MCF 10A (cell line): ENCODE measurements around the gene SLC5A1. TPM values are rescaled to one million over a fixed set of nuclear protein-coding genes. Genes with fewer than 3 reads are reported as not detected.

Experiments
- BruUV-seq: library from RNA; stranded (reverse); fragments of 400-500 nt; replicated peaks from 2 replicates; lab custom pipeline; 2021; lab: Mats Ljungman, UMichigan
- CTCF ChIA-PET: fragments of 300-600 bp; sonication (Branson Sonifier 250); formaldehyde crosslinking; extraction: SDS; loops from one replicate; lab custom pipeline; 2021; ENCODE audit warnings: antibody characterized with exemption, inconsistent platforms; lab: Yijun Ruan, JAX
- POLR2A ChIA-PET: fragments of 300-600, 350-650 bp; sonication (Branson Sonifier 250); formaldehyde crosslinking; extraction: SDS; loops from one replicate; lab custom pipeline; 2020; ENCODE audit warnings: antibody characterized with exemption, inconsistent platforms; lab: Yijun Ruan, JAX
- DNase-seq: peaks from one replicate; pipeline ENCODE4 v3.0.0-alpha.2; 2018; ENCODE audit not compliant: unreplicated experiment
- H3K27ac Mint-ChIP-seq: one replicate; pipeline ENCODE4 v1.8.0; 2022; ENCODE audit warnings: mild to moderate bottlenecking, low read depth, mixed read lengths; ENCODE audit not compliant: unreplicated experiment
- H3K27me3 Mint-ChIP-seq: one replicate; pipeline ENCODE4 v1.8.0; 2022; ENCODE audit warnings: mixed read lengths; ENCODE audit not compliant: insufficient read depth, unreplicated experiment
- H3K36me3 Mint-ChIP-seq: one replicate; pipeline ENCODE4 v1.8.0; 2022; ENCODE audit warnings: mild to moderate bottlenecking, moderate library complexity, mixed read lengths; ENCODE audit not compliant: insufficient read depth, unreplicated experiment
- H3K4me1 Mint-ChIP-seq: one replicate; pipeline ENCODE4 v1.8.0; 2022; ENCODE audit warnings: mixed read lengths; ENCODE audit not compliant: insufficient read depth, unreplicated experiment
- H3K4me3 Mint-ChIP-seq: one replicate; pipeline ENCODE4 v1.8.0; 2022; ENCODE audit warnings: mild to moderate bottlenecking, moderate library complexity, mixed read lengths; ENCODE audit not compliant: unreplicated experiment
- H3K9me3 Mint-ChIP-seq: one replicate; pipeline ENCODE4 v1.8.0; 2022; ENCODE audit warnings: mixed read lengths; ENCODE audit not compliant: unreplicated experiment
- intact Hi-C: fragments of 100-400 bp; cut with micrococcal nuclease; formaldehyde crosslinking; loops from 2 replicates; pipeline ENCODE4 v1.14.1; 2022
- total RNA-seq: library from RNA; stranded (reverse); gene quantifications from 2 replicates; pipeline ENCODE4 v1.2.3, GENCODE V29; 2022
- TF ChIP-seq, protein P1 (sequence below): fragments of 200-600 bp; IDR thresholded peaks from one replicate; pipeline ENCODE4 v1.8.0; 2022; ENCODE audit warnings: antibody characterized with exemption, mild to moderate bottlenecking; ENCODE audit not compliant: unreplicated experiment

Gene SLC5A1
- total RNA-seq, 1 experiment from 2014 or later, result not detected

DNA sequence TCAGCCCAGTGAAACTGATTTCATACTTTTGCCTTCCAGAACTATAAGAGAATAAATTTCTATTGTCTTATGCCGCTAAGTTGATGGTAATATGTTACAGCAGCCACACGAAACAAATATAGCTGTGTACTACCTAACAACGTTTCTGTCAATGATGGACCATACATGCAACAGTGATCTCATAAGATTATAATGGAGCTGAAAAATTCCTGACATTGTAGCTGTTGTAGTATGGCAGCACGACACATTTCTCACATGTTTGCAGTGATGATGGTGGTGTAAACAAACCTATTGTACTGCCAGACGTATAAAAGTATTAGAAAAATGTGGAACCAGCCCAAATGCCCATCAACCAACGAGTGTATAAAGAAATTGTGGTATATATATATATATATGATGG is 5.8 kb upstream of the SLC5A1 start:
- Mint-ChIP-seq H3K27me3 (peaks cover 60% of the 10 kb centered on the region), H3K4me3 (no peak overlapping the region), H3K4me1 (no peaks in the 10 kb centered on the region), H3K9me3 (no peaks in the 10 kb centered on the region), H3K36me3 (no peaks in the 10 kb centered on the region), H3K27ac (no peak overlapping the region)
- DNase-seq, result no peak
- intact Hi-C loops, result no loop called here
- TF ChIP-seq, protein P1, sequence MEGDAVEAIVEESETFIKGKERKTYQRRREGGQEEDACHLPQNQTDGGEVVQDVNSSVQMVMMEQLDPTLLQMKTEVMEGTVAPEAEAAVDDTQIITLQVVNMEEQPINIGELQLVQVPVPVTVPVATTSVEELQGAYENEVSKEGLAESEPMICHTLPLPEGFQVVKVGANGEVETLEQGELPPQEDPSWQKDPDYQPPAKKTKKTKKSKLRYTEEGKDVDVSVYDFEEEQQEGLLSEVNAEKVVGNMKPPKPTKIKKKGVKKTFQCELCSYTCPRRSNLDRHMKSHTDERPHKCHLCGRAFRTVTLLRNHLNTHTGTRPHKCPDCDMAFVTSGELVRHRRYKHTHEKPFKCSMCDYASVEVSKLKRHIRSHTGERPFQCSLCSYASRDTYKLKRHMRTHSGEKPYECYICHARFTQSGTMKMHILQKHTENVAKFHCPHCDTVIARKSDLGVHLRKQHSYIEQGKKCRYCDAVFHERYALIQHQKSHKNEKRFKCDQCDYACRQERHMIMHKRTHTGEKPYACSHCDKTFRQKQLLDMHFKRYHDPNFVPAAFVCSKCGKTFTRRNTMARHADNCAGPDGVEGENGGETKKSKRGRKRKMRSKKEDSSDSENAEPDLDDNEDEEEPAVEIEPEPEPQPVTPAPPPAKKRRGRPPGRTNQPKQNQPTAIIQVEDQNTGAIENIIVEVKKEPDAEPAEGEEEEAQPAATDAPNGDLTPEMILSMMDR, result no peak
- ChIA-PET POLR2A (interaction anchor here (0.7 kb wide), 1 partner anchor 535 kb away, joined by 3 read pairs; no protein-coding TSS in a partner anchor), CTCF (interaction anchor here (1.1 kb wide), 1 partner anchor 14 kb away, joined by 3 read pairs; no protein-coding TSS in a partner anchor)
- BruUV-seq, result no TSS peak

DNA sequence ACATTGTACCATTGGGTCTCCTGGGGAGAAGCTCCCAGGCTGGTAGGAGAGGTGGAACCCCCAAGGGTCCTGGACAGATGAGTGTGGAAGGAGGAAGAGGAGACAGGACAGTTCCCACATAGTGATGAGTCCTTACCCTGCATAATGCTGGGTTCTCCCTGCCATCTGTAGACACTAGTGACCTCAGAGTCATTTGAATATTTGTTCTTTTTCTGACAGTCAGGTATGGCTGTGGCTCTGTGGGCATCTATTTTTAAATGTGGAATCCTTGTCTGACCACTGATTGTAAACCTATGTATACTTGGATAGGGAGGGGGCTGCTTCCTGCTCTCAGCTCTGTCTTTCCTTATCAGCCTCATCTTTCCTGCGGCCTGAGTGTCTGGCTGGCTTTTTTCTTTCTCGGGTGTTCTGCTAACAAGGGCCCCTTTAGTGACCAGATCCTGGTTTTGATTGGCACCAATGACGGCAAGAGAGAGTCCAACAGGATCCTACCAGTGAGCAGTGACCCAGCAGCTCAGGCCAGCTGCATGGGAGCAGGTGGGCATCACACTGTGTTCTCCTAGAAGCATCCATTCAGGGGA is 2.6 kb upstream of the SLC5A1 start:
- CTCF ChIA-PET, result interaction anchor here (0.6 to 1.5 kb wide), 7 partner anchors 8 to 69 kb away, joined by 3 to 4 read pairs (median 3); no protein-coding TSS in a partner anchor
- intact Hi-C loops, result no loop called here

DNA sequence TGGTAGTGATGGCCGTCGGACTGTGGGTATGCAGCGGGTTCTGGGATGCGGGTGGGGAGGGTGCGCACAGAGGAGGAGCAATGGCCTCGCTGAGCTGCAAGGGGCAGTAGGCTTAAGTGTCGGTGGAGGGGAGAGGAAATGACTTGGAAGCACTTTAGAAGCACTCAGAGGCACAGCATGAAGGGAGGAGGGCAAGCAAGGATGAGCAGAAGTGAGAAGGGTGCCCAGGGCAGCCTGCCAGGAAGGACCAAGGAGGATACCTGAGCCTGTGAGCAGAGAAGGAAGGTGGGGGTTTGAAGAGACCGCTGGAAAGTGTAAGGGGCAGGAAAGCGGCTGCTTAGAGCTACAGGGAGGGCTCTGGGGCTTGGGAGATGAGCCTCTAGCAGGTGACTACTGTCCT is 330 bp downstream of the SLC5A1 start:
- Mint-ChIP-seq H3K4me1 (no peaks in the 10 kb centered on the region), H3K27ac (no peak overlapping the region), H3K4me3 (no peak overlapping the region), H3K36me3 (no peaks in the 10 kb centered on the region), H3K9me3 (no peaks in the 10 kb centered on the region), H3K27me3 (peaks cover 72% of the 10 kb centered on the region)
- no peak for DNase-seq
- CTCF ChIA-PET, result no interaction called here
- POLR2A ChIA-PET, result no interaction called here
- TF ChIP-seq, protein P1, result no peak
- intact Hi-C loops, result no loop called here
- BruUV-seq, result no TSS peak

More for the DNA sequence above, 2.6 kb upstream of the SLC5A1 start:
- no TSS peak for BruUV-seq
- Mint-ChIP-seq H3K27me3 (peaks cover 86% of the 10 kb centered on the region), H3K4me1 (no peaks in the 10 kb centered on the region), H3K9me3 (no peaks in the 10 kb centered on the region), H3K27ac (no peak overlapping the region), H3K4me3 (no peak overlapping the region), H3K36me3 (no peaks in the 10 kb centered on the region)
- POLR2A ChIA-PET, result no interaction called here
- no peak for DNase-seq
- TF ChIP-seq, protein P1, result no peak

DNA sequence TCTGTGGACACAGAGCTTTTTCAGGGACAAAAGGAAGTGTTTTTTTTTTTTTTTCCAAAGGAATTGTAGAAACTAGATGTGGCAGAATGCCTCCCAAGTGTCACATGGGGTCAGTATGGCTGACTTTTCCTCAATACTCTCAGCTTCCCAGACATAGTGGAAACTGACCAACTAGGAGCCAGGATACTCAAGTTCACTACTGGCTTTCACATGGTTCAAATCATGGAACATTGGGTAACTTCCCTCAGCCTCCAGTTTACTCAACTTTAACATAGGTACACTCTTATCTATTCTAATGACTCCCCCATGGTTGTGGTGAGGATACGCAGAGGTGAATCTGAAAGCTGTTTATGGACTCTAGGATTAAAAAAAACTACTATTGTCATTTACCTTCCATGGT is 1.4 kb downstream of the SLC5A1 start:
- ChIA-PET POLR2A (no interaction called here), CTCF (no interaction called here)
- TF ChIP-seq, protein P1, result no peak
- Mint-ChIP-seq H3K4me3 (no peak overlapping the region), H3K4me1 (no peaks in the 10 kb centered on the region), H3K9me3 (no peaks in the 10 kb centered on the region), H3K27me3 (peaks cover 61% of the 10 kb centered on the region), H3K27ac (no peak overlapping the region), H3K36me3 (no peaks in the 10 kb centered on the region)
- intact Hi-C loops, result no loop called here
- no TSS peak for BruUV-seq
- DNase-seq, result no peak
